H1 (cell line): ENCODE measurements around the gene HOXD4. TPM values are rescaled to one million over a fixed set of nuclear protein-coding genes. Genes with fewer than 3 reads are reported as not detected.

ENCODE experiments used
- CTCF ChIA-PET: fragments of 300-600 bp; sonication (Branson Sonifier 250); formaldehyde crosslinking; loops from one replicate; lab custom pipeline; 2021; ENCODE audit not compliant: partially characterized antibody; lab: Charles Lee
- POLR2A ChIA-PET: fragments of 300-600 bp; sonication (Branson Sonifier 250); formaldehyde crosslinking; loops from one replicate; lab custom pipeline; 2021; ENCODE audit warnings: inconsistent platforms; ENCODE audit not compliant: partially characterized antibody; lab: Charles Lee
- DNase-seq, 2 experiments: peaks; one replicate each; pipeline versions ENCODE4 v3.0.0 to v3.0.0-alpha.2; 2010 to 2022; ENCODE audit warnings: low spot score in 2 of 2, low read depth in 1 of 2, mixed read lengths in 1 of 2
- FAIRE-seq: peaks from 2 replicates; lab custom pipeline; 2011; peaks lifted over from hg19 to GRCh38; lab: Jason Lieb, UNC
- H2AFZ ChIP-seq: 2 replicates; pipeline ENCODE4 v1.8.1; 2012; ENCODE audit warnings: low read length, inconsistent platforms
- H2AK5ac ChIP-seq: 2 replicates; pipeline ENCODE4 v1.6.1; 2013; ENCODE audit warnings: low read depth, low read length
- H2BK120ac ChIP-seq: replicated peaks from 2 replicates; pipeline ENCODE3; 2013; ENCODE audit warnings: low read depth, low read length, inconsistent platforms
- H2BK12ac ChIP-seq: 2 replicates; pipeline ENCODE4 v1.6.1; 2013; ENCODE audit warnings: low read depth, low read length
- H2BK15ac ChIP-seq: 2 replicates; pipeline ENCODE4 v1.6.1; 2013; ENCODE audit warnings: low read length
- H2BK20ac ChIP-seq: 2 replicates; pipeline ENCODE4 v1.6.1; 2013; ENCODE audit warnings: low read length
- H2BK5ac ChIP-seq: 2 replicates; pipeline ENCODE4 v1.6.1; 2013; ENCODE audit warnings: low read depth, low read length
- H3K14ac ChIP-seq: 2 replicates; pipeline ENCODE4 v1.6.1; 2013; ENCODE audit warnings: inconsistent platforms; ENCODE audit not compliant: insufficient read length
- H3K18ac ChIP-seq: 2 replicates; pipeline ENCODE4 v1.6.1; 2013; ENCODE audit warnings: low read length; ENCODE audit errors: extremely low read depth
- H3K23ac ChIP-seq: 2 replicates; pipeline ENCODE4 v1.6.1; 2013; ENCODE audit warnings: inconsistent platforms; ENCODE audit not compliant: insufficient read length
- H3K23me2 ChIP-seq: 2 replicates; pipeline ENCODE4 v1.6.1; 2013; ENCODE audit warnings: low read depth, low read length
- H3K27ac ChIP-seq: 2 replicates; pipeline ENCODE4 v1.6.1; 2011; ENCODE audit warnings: low read depth, low read length, inconsistent platforms
- H3K27me3 ChIP-seq, 4 experiments: replicated peaks in 1 of 4; 1 replicate in 1 of 4; 2 replicates in 3 of 4; pipeline versions ENCODE4 v1.6.1 to v1.8.1; 2011 to 2013; ENCODE audit warnings: low read length in 3 of 4, mild to moderate bottlenecking in 3 of 4, inconsistent platforms in 2 of 4, mixed read lengths in 2 of 4, moderate library complexity in 1 of 4; ENCODE audit not compliant: control insufficient read depth in 3 of 4, insufficient read depth in 3 of 4; ENCODE audit errors: extremely low read depth in 1 of 4
- H3K36me3 ChIP-seq, 4 experiments: 2 replicates each; pipeline versions ENCODE4 v1.6.1 to v1.8.1; 2011 to 2013; ENCODE audit warnings: mild to moderate bottlenecking in 4 of 4, low read length in 3 of 4, moderate library complexity in 2 of 4, control low read depth in 1 of 4, inconsistent platforms in 1 of 4; ENCODE audit not compliant: insufficient read depth in 4 of 4, control insufficient read depth in 2 of 4
- H3K4ac ChIP-seq: replicated peaks from 2 replicates; pipeline ENCODE3; 2013; ENCODE audit warnings: low read length, low read depth, mixed read lengths, inconsistent platforms; ENCODE audit not compliant: insufficient read length
- H3K4me1 ChIP-seq, 4 experiments: replicated peaks in 1 of 4; 1 replicate in 1 of 4; 2 replicates in 3 of 4; pipeline versions ENCODE4 v1.6.1 to v1.8.1; 2011 to 2013; ENCODE audit warnings: low read length in 3 of 4, inconsistent platforms in 2 of 4, mixed read lengths in 1 of 4; ENCODE audit not compliant: insufficient read depth in 4 of 4, control insufficient read depth in 3 of 4
- H3K4me2 ChIP-seq, 2 experiments: 2 replicates each; pipeline versions ENCODE4 v1.6.1 to v1.8.1; 2011 to 2013; ENCODE audit warnings: low read depth in 2 of 2, low read length in 2 of 2, control low read depth in 1 of 2, inconsistent platforms in 1 of 2, mild to moderate bottlenecking in 1 of 2; ENCODE audit not compliant: insufficient read depth in 1 of 2
- H3K4me3 ChIP-seq, 4 experiments: fragments of 200-600, 300-600 bp in 1 of 4; sonication (generic), shearing (Covaris generic), sonication (Bioruptor Twin) in 1 of 4; 2 replicates each; pipeline versions ENCODE4 v1.5.1 to v1.8.1; 2011 to 2016; ENCODE audit warnings: low read length in 4 of 4, low read depth in 3 of 4, control low read depth in 2 of 4, inconsistent platforms in 2 of 4, mild to moderate bottlenecking in 2 of 4, mixed read lengths in 1 of 4, moderate library complexity in 1 of 4; ENCODE audit not compliant: insufficient read depth in 2 of 4; ENCODE audit errors: extremely low read depth in 1 of 4
- H3K56ac ChIP-seq: replicated peaks from 2 replicates; pipeline ENCODE3; 2013; ENCODE audit warnings: low read depth, mild to moderate bottlenecking, mixed read lengths, low read length, inconsistent platforms; ENCODE audit not compliant: insufficient read length
- H3K79me1 ChIP-seq: 2 replicates; pipeline ENCODE4 v1.6.1; 2013; ENCODE audit warnings: low read depth, low read length, control low read depth
- H3K79me2 ChIP-seq, 2 experiments: 2 replicates each; pipeline versions ENCODE4 v1.6.1 to v1.8.1; 2012 to 2013; ENCODE audit warnings: low read length in 2 of 2, mild to moderate bottlenecking in 2 of 2, inconsistent platforms in 1 of 2; ENCODE audit not compliant: insufficient read depth in 2 of 2, control insufficient read depth in 1 of 2
- H3K9ac ChIP-seq, 4 experiments: replicated peaks in 1 of 4; 1 replicate in 1 of 4; 2 replicates in 3 of 4; pipeline versions ENCODE4 v1.6.1 to v1.8.1; 2011 to 2013; ENCODE audit warnings: low read depth in 3 of 4, low read length in 3 of 4, control low read depth in 2 of 4, mild to moderate bottlenecking in 2 of 4, moderate library complexity in 2 of 4, inconsistent platforms in 1 of 4; ENCODE audit errors: extremely low read depth in 1 of 4
- H3K9me3 ChIP-seq, 2 experiments: 2 replicates each; pipeline versions ENCODE4 v1.6.1 to v1.8.1; 2012 to 2013; ENCODE audit warnings: mild to moderate bottlenecking in 2 of 2, moderate library complexity in 2 of 2, control low read depth in 1 of 2, inconsistent platforms in 1 of 2, low read depth in 1 of 2, low read length in 1 of 2, mixed read lengths in 1 of 2; ENCODE audit not compliant: insufficient read depth in 2 of 2
- H4K20me1 ChIP-seq, 2 experiments: replicated peaks in 1 of 2; 2 replicates each; pipeline versions ENCODE3 to v1.8.1; 2011 to 2013; ENCODE audit warnings: inconsistent platforms in 2 of 2, low read length in 2 of 2, mild to moderate bottlenecking in 1 of 2; ENCODE audit not compliant: insufficient read depth in 2 of 2, control insufficient read depth in 1 of 2
- H4K5ac ChIP-seq: 2 replicates; pipeline ENCODE4 v1.6.1; 2013; ENCODE audit warnings: low read length, low read depth, mixed read lengths, inconsistent platforms; ENCODE audit not compliant: insufficient read length
- H4K8ac ChIP-seq: 2 replicates; pipeline ENCODE4 v1.8.0; 2013; ENCODE audit warnings: mild to moderate bottlenecking, moderate library complexity, low read length, inconsistent platforms; ENCODE audit not compliant: insufficient read depth; ENCODE audit errors: extremely low read depth
- H4K91ac ChIP-seq: replicated peaks from 2 replicates; pipeline ENCODE3; 2013; ENCODE audit warnings: low read length, mixed read lengths, inconsistent platforms; ENCODE audit not compliant: insufficient read length
- BACH1 ChIP-seq: IDR thresholded peaks from 2 replicates; pipeline ENCODE4 v1.6.1; 2012; ENCODE audit warnings: low read length, improper control_type of control experiment
- CTBP2 ChIP-seq: IDR thresholded peaks from 2 replicates; pipeline ENCODE4 v1.7.0; 2011; ENCODE audit warnings: borderline replicate concordance, mild to moderate bottlenecking, moderate library complexity, mixed read lengths, low read length; ENCODE audit not compliant: insufficient read depth, insufficient read length
- EP300 ChIP-seq, 2 experiments: IDR thresholded peaks; 1 replicate in 1 of 2; 2 replicates in 1 of 2; pipeline ENCODE4 v1.6.1; 2011 to 2012; ENCODE audit warnings: low read depth in 2 of 2, low read length in 2 of 2, mild to moderate bottlenecking in 2 of 2, borderline replicate concordance in 1 of 2, inconsistent platforms in 1 of 2, moderate library complexity in 1 of 2
- EZH2 ChIP-seq: fragments of 200-600 bp; sonication (generic); IDR thresholded peaks from 2 replicates; pipeline ENCODE4 v1.7.1; 2012; ENCODE audit warnings: low read depth, mild to moderate bottlenecking, moderate library complexity, low read length, inconsistent platforms; ENCODE audit not compliant: severe bottlenecking
- GABPA ChIP-seq: IDR thresholded peaks from 2 replicates; pipeline ENCODE4 v1.6.1; 2011; ENCODE audit warnings: mild to moderate bottlenecking, low read length, moderate library complexity, borderline replicate concordance; ENCODE audit not compliant: insufficient read depth
- GTF2F1 ChIP-seq: IDR thresholded peaks from 2 replicates; pipeline ENCODE4 v1.6.1; 2012; ENCODE audit warnings: low read depth, low read length, improper control_type of control experiment, borderline replicate concordance
- HDAC6 ChIP-seq: IDR thresholded peaks from one replicate; pipeline ENCODE4 v1.7.1; 2012; ENCODE audit warnings: low read depth, mild to moderate bottlenecking, inconsistent platforms, low read length, moderate library complexity
- WGBS, 2 experiments: shearing (Covaris generic) in 1 of 2; methylation state at CpG; one replicate each; pipeline versions ENCODE4 v1.1.6 to v1.1.7; 2013 to 2015; ENCODE audit warnings: low lambda C conversion rate in 2 of 2, mixed read lengths in 2 of 2, inconsistent platforms in 1 of 2, low coverage in 1 of 2, missing lambda C conversion rate in 1 of 2; ENCODE audit not compliant: insufficient replicate concordance in 2 of 2, insufficient coverage in 1 of 2, insufficient read length in 1 of 2; ENCODE audit errors: extremely low coverage in 1 of 2, missing lambda C conversion rate in 1 of 2; 5-methylcytosine and 5-hydroxymethylcytosine counted together
- polyA plus RNA-seq, 7 experiments: library from polyadenylated mRNA; depleted of rRNA in 3 of 7; stranded (reverse) in 5 of 7; unstranded in 2 of 7; fragments of >200 nt in 5 of 7; fragments of 200-250 nt in 2 of 7; gene quantifications; 1 replicate in 5 of 7; 2 replicates in 1 of 7; 4 replicates in 1 of 7; pipeline versions ENCODE4 v1.2.1 to v1.2.3, GENCODE V29; 2011 to 2013; ENCODE audit warnings: missing spikeins in 2 of 7, mixed read lengths in 2 of 7
- total RNA-seq: library from RNA; stranded (reverse); fragmentation: NEBNext Ultra II Directional; extraction: Animal tissue kit (Norgen Biotek cat#: 25700); gene quantifications from 2 replicates; pipeline ENCODE4 v1.2.1, GENCODE V29; 2021

The HOXD4 gene
- total and polyA plus RNA-seq, 2 of the 8 experiments (the other 6 are each of a cell fraction or from before 2014, with no cell fraction given) = not detected

DNA sequence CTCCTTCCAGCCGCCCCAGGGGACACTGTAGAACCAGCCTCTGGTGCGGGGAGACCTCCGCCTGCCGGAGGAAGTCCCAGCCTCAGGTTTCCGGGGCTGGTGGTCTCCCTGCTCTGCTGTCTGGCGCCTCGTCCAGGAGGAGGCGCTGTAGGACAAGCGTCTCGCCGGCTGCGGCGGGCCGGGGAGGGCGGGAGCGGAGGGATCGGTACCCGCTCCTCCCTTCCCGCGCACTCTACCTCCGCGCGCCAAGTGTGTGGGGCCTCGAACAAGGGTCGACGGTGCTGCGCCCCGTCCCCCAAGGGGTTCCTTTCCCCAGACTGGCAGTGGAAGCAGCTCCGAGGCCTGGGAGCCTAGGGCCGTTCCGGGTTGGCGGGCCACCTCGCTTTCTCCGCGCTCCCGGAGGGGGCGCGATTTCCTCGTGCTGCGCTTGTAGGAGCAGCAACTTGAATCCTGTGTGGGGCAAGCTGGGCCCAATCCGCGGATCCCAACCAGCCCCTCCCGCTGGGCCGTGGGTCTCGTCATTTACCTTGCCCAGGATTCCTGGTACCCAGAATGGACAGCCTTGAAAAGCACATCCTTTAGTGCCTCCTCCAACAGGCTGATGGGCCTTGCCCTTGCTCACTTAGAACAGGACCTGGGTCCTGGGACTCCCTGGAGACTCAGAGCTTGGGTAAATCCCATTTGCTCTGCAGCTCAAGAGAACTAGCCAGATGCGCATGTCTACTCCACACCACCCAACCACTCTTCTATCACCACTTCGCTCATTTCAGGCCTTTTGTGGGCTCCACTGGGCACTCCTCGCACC lies 10.6 kb upstream of the HOXD4 start:
- Histone ChIP-seq H4K91ac (peak overlapping the region; percentile 91), H3K56ac (no peak overlapping the region), H2BK120ac (no peak overlapping the region), H3K9ac (no peak overlapping the region; a peak in 1 of 7 replicates), H3K27ac (no peak overlapping the region), H4K8ac (no peak overlapping the region), H2BK5ac (no peak overlapping the region), H2AK5ac (no peak overlapping the region), H2BK12ac (no peak overlapping the region), H3K27me3 (peaks cover 81 to 100% (median 96%) of the 10 kb centered on the region in 4 experiments), H3K18ac (peak overlapping the region; percentile 51; the same call in 1 of the 2 replicates), H2AFZ (no peak overlapping the region; the same call in 1 of the 2 replicates), H4K20me1 (peaks cover 7 to 8% of the 10 kb centered on the region in 2 experiments), H2BK15ac (peak overlapping the region; percentile 61; the same call in 1 of the 2 replicates), H4K5ac (no peak overlapping the region), H3K79me2 (no peaks in the 10 kb centered on the region), H3K36me3 (peaks cover 0 to 4% (median 0%) of the 10 kb centered on the region in 4 experiments; a peak in 1 of 8 replicates), H3K23ac (no peak overlapping the region), H3K79me1 (no peaks in the 10 kb centered on the region), H3K4me1 (peaks cover 0 to 9% (median 4%) of the 10 kb centered on the region in 4 experiments; a peak in 5 of 7 replicates), H3K23me2 (peaks cover 3% of the 10 kb centered on the region; the same call in 1 of the 2 replicates), H3K4me3 (peak overlapping the region; percentile 35 to 67 (median 59)), H3K4ac (no peak overlapping the region), H3K4me2 (peak overlapping the region; percentile 4 to 79), H2BK20ac (no peak overlapping the region), H3K9me3 (no peaks in the 10 kb centered on the region; a peak in 1 of 4 replicates), H3K14ac (no peak overlapping the region)
- ChIA-PET CTCF (interaction anchor here (0.6 to 10.0 kb wide), 91 partner anchors 9 to 1620 kb away, joined by 3 to 119 read pairs (median 5); partner anchors contain the start of genes HOXD10, HOXD4, HOXD8 and HOXD9), POLR2A (interaction anchor here (0.6 to 1.8 kb wide), 4 partner anchors 10 to 48 kb away, joined by 3 to 4 read pairs (median 3); partner anchors contain the start of genes HOXD1 and HOXD4)
- FAIRE-seq = peak; percentile 65
- 10% methylated on average over 35 of the region's 48 CpGs; no CpG with 5 or more reads in 1 of the 2 experiments for WGBS, 2 experiments
- DNase-seq = peak; percentile 66 to 92
- TF ChIP-seq HDAC6 (no peak), GTF2F1 (no peak), GABPA (peak; percentile 38; the same call in 1 of the 2 replicates), CTBP2 (no peak), BACH1 (no peak), EP300 (IDR thresholded peaks at IDR 0.05; ENCODE audit: borderline replicate concordance in 1 of 2, low read depth in 2 of 2, low read length in 2 of 2) (no peak), EZH2 (peak; percentile 30)
